ES-I3 (cell line): ENCODE data around the gene TLK2.
"Not testable (repeated sequence)": the region's sequence is repeated elsewhere in the genome, so short reads cannot be mapped to it uniquely, and the experiment has no call there.

Experiments
- H3K36me3 ChIP-seq: 2 replicates; pipeline ENCODE4 v1.6.1; 2013; ENCODE audit warnings: mild to moderate bottlenecking, low read length, control low read depth, moderate library complexity; ENCODE audit not compliant: insufficient read depth
- H3K4me1 ChIP-seq: 2 replicates; pipeline ENCODE4 v1.6.1; 2013; ENCODE audit warnings: mild to moderate bottlenecking, control low read depth, low read length; ENCODE audit not compliant: insufficient read depth
- H3K9ac ChIP-seq: 2 replicates; pipeline ENCODE4 v1.6.1; 2013; ENCODE audit warnings: low read depth, mild to moderate bottlenecking, low read length, moderate library complexity
- H3K9me3 ChIP-seq: 2 replicates; pipeline ENCODE4 v1.6.1; 2013; ENCODE audit warnings: mild to moderate bottlenecking, low read length, moderate library complexity; ENCODE audit not compliant: control insufficient read depth, insufficient read depth

TLK2 gene

DNA sequence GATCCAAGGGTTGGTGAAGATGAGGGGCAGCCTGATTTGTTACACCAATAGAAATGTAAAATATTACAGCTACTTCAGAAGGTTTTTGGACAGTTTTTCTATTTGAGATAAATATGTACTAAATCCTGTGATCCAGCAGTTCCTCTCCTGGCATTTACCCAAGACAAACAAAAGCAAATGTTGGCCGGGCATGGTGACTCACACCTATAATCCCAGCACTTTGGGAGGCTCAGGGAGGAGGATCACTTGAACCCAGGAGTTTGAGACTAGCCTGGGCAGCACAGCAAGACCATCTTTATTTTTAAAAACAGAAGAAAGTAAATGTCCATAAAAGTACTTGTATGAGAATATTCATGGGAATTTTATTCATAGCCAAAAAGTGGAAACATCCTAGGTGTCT lies 84.0 kb downstream of the TLK2 start:
- Histone ChIP-seq H3K9me3 (no peaks in the 10 kb centered on the region), H3K4me1 (no peaks in the 10 kb centered on the region; the same call in 1 of the 2 replicates), H3K9ac (no peak overlapping the region), H3K36me3 (peaks cover 17% of the 10 kb centered on the region)

DNA sequence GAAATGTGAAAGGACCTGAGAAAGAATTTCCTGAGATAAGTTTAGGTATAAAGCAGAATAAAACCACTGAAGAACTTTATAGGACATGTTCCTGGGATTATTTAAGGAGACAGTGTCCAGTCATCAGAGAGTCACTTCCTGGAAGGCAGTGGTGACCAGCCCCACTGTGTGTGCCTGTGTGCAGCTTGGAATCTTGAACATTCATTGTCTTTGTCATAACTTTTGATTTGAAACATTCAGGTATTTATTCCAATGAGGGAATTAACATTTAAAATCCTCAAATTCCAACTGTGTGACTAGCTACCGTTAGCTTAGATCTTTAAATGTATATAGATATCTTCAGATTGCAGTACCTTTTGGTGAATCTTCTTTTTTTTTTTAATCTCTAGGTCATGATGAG lies 87.2 kb downstream of the TLK2 start:
- Histone ChIP-seq H3K9me3 (no peaks in the 10 kb centered on the region), H3K9ac (no peak overlapping the region), H3K4me1 (no peaks in the 10 kb centered on the region), H3K36me3 (peaks cover 17% of the 10 kb centered on the region)

DNA sequence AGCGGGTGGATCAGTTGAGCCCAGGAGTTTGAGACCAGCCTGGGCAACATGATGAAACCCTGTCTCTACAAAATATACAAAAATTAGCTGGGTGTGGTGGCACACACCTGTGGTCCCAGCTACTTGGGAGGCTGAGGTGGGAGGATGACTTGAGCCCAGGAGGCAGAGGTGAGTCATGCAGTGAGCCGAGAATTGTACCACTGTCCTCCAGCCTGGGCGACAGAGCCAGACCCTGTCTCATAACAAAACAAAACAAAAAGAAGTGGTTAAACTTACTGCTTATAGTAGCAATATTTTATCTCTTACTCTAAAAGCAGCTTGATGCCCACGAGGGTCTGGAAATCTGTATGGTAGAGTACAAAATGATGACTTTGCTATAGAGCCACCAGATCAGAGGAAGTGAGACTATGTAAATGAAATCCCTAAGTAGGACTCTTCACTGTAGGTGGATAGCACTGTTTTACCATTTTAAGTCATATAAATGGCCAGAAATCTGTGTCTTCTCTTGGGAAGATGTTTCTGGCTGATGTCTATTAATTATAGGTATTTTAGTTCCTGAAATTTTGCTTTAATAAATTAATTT lies 88.5 kb downstream of the TLK2 start:
- Histone ChIP-seq H3K9ac (no peak overlapping the region), H3K36me3 (peaks cover 17% of the 10 kb centered on the region), H3K4me1 (no peaks in the 10 kb centered on the region), H3K9me3 (no peaks in the 10 kb centered on the region)

DNA sequence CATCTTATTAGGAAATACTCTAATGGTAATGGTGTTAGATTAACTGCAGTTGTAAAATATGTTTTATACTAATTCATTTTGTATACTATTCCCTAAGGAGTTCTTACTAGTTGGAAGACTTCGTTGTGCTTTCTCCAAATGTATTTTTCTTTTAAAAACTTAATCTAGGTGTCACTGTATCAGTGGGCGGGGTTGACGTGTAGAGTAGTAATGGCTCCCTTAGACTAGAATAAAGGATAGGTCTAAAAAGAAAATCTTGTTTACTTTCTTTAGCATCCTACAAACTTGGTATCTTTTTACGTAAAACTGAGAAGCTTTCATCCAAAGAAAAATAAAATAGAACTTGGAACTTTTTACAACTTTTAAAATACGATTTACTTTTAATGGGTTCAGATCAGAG lies 93.9 kb downstream of the TLK2 start:
- Histone ChIP-seq H3K4me1 (no peaks in the 10 kb centered on the region), H3K36me3 (peaks cover 3% of the 10 kb centered on the region; the same call in 1 of the 2 replicates), H3K9me3 (no peaks in the 10 kb centered on the region), H3K9ac (no peak overlapping the region)

DNA sequence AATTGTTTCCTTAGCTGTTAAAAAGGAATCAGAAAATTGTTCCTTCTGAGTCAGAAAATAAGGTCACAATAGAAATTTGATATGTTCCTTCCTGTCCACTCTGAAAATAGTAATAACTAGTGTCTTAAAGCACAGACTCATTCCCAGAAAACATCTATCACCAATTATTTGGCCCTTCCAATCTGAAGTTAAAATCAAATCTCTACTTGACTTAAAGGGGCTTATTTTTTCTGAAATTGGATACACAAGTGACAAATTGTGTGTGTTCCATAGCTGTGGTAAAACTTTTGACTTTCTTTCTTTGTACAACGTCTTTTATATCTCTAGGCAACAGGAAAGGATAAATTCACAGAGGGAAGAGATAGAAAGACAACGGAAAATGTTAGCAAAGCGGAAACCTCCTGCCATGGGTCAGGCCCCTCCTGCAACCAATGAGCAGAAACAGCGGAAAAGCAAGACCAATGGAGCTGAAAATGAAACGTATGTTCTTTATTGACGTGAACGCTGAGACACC lies 94.3 kb downstream of the TLK2 start:
- no peak overlapping the region for H3K9ac ChIP-seq
- no peaks in the 10 kb centered on the region for H3K4me1 ChIP-seq
- peaks cover 3% of the 10 kb centered on the region; the same call in 1 of the 2 replicates for H3K36me3 ChIP-seq
- H3K9me3 ChIP-seq = no peaks in the 10 kb centered on the region

DNA sequence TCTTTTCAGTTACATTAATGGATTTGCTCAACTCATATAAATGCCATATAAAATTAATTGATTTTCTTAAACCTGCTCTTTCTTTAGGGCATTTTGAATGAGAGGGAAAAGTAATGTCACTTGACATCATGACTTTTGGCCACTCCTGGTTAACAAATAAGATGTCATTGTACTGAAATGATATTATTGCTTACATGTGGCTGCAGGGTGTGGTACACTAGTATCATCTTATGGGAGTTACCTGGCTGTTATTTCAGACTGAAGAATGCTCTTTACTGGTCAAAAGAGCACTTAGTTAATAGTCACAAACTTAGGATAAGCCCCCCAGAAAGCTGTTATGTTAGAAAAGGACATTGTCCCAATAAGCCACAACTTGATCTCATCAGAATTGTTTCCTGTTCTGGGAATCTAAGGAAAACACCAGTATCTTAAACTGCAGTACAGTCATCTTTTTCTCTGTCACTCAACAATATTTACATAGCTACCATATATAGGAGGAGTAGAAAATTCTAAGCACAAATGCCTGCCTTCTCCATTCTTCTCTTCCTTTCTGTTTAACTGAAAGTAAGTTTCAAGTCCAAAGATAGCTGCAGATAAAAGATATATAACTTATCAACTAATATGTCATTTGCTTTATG lies 95.0 kb downstream of the TLK2 start:
- Histone ChIP-seq H3K9me3 (no peaks in the 10 kb centered on the region), H3K9ac (no peak overlapping the region), H3K4me1 (peaks cover 5% of the 10 kb centered on the region; the same call in 1 of the 2 replicates), H3K36me3 (peaks cover 3% of the 10 kb centered on the region; the same call in 1 of the 2 replicates)

DNA sequence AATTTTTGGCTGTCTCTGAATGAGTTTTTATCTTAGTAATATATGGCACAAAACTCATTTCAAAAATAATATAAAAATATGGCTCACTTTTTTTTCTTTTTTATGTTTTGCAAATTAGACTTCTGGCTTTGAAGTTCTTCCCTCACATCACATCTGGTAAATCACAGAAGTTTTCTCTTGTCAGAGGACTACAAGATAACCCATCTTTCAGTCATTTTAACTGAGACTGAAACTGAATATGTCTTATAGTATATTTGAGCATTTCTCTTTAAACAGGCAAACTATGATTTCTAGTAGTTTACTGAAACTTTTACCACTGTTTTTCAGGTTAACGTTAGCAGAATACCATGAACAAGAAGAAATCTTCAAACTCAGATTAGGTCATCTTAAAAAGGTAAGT lies 97.8 kb downstream of the TLK2 start:
- Histone ChIP-seq H3K9me3 (no peaks in the 10 kb centered on the region), H3K4me1 (peaks cover 5% of the 10 kb centered on the region; the same call in 1 of the 2 replicates), H3K36me3 (peaks cover 3% of the 10 kb centered on the region; the same call in 1 of the 2 replicates), H3K9ac (no peak overlapping the region)

DNA sequence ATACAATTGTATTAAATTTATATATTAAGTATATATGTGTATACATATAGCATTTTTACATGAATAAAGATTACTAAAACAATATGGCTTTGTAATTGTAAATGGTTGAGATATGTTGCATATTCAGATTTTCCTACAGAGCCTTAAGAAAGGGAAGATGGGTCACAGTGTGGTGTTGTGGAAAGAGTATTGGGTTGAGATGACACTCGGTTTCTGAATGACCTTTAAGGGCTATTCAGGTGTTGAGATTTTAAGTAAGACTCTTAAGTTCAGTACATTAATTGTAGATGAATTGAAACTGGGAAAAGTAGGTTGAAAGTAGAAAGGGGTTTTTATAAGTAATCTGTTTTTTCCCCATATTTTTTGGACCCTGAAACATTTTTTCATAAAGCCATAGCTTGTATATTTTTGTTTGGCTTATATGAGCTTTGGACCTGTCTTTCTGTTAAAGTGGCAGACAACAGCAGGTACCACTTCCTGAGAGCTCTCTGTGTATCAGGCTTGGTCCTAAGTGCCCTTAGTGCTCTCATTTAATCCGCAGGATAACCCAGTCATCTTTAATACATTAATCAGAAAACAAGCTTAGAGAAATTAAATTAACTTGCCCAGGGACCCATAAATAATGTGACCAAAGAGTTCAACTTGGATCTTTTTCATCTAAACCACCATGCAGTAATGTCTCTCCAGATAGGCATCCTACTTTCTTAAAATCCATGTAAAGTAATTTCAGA lies 100.3 kb downstream of the TLK2 start:
- Histone ChIP-seq H3K4me1 (peaks cover 5% of the 10 kb centered on the region; the same call in 1 of the 2 replicates), H3K9ac (no peak overlapping the region), H3K36me3 (peaks cover 8% of the 10 kb centered on the region; the same call in 1 of the 2 replicates), H3K9me3 (no peaks in the 10 kb centered on the region)

DNA sequence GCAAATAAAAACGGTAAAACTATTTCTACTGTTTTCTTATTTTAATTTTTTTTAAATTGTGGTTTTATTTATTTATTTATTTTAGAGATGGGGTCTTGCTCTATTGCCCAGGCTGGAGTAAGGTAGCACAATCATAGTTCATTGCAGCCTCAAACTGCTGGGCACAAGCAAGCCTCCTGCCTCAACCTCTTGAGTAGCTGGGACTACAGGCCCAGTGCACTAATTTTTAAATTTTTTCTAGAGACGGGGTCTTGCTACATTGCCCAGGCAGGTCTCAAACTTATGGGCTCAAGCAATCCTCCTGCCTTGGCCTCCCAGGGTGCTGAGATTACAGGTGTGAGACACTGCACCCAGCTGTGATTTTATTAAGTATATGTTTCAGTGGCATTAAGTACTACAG lies 102.3 kb downstream of the TLK2 start:
- Histone ChIP-seq H3K9me3 (no peaks in the 10 kb centered on the region), H3K9ac (no peak overlapping the region), H3K4me1 (peaks cover 5% of the 10 kb centered on the region; the same call in 1 of the 2 replicates), H3K36me3 (peaks cover 10% of the 10 kb centered on the region)

DNA sequence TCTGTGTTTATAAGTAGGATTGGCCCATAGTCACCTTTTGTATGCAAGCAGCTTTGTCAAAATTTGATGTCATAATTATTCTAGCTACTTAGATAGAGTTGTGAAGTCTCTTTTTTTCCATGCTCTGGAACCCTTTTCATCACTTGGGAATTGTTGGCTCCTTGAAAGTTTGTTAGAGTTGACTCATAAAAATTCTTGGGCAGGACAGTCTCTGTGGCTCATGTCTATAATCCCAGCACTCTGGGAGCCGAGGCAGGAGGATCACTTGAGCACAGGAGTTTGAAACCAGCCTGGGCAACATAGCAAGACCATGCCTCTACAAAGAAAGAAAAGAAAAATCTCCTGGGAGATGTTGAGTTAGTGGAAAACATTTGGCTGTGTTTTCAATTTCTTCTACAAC lies 103.1 kb downstream of the TLK2 start:
- H3K36me3 ChIP-seq = peaks cover 10% of the 10 kb centered on the region

DNA sequence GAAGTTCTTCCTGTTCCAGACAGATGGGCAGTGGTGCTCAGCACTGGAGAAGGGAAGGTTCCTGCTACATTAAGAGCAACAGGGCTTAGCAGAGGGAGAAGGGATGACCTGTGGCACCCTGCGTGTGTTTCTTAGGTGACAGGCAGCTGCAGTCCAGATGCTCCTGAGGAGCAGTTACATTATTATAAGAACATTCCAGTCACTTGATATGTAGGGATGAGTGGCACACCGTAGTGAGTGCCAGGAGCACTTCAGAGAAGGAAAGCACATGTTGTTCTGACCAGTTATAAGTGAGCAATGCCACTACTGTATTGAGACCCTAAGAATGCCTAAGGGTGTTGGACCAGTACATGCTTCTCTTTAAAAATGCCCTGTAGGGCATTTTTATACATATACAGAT lies 108.9 kb downstream of the TLK2 start:
- no peaks in the 10 kb centered on the region for H3K4me1 ChIP-seq
- H3K36me3 ChIP-seq = peaks cover 14% of the 10 kb centered on the region; the same call in 1 of the 2 replicates
- H3K9ac ChIP-seq = no peak overlapping the region
- no peaks in the 10 kb centered on the region for H3K9me3 ChIP-seq

More for the DNA sequence above, 103.1 kb downstream of the TLK2 start:
- Histone ChIP-seq H3K9me3 (no peaks in the 10 kb centered on the region), H3K4me1 (peaks cover 5% of the 10 kb centered on the region; the same call in 1 of the 2 replicates), H3K9ac (no peak overlapping the region)

DNA sequence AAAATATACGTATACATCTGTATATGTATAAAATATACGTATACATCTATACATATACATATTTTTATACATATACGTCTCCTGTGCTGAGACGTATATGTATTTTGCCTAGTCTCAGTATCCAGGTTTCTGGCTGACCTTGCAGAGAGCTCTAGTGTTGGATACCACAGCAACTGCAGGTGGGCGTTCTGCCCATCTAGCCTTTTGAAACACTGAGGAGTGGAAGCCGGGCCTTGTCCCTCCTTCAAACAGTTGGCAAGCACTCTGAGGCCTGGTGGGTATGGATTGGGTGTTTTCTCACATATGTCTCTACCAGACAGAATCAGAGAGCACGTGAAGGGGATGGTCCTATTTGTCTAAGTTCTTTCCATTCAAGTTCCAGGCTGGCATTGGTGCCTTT lies 109.5 kb downstream of the TLK2 start:
- H3K36me3 ChIP-seq = peaks cover 14% of the 10 kb centered on the region; the same call in 1 of the 2 replicates
- no peak overlapping the region for H3K9ac ChIP-seq
- H3K4me1 ChIP-seq = no peaks in the 10 kb centered on the region
- H3K9me3 ChIP-seq = no peaks in the 10 kb centered on the region

DNA sequence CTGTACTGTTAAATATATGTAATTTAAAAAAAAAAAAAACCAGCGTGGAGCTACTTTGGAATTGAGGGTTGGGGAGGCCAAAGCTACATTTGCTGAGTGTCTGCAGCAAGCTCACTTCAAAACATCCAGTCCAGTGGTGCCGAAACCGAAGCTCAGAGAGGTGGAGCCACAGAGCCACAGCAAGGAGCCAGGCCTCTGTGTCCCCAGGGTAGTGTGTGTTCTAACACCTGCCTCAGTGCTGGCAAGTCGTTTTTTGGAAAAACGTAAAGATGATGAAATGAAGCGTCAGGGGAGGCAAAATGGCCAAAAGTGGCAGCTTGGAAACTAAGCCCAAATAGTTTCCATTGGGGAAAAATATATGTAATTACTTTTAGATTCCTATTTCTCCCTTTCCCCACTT lies 112.7 kb downstream of the TLK2 start:
- Histone ChIP-seq H3K36me3 (peaks cover 14% of the 10 kb centered on the region), H3K4me1 (no peaks in the 10 kb centered on the region), H3K9ac (no peak overlapping the region), H3K9me3 (no peaks in the 10 kb centered on the region)

DNA sequence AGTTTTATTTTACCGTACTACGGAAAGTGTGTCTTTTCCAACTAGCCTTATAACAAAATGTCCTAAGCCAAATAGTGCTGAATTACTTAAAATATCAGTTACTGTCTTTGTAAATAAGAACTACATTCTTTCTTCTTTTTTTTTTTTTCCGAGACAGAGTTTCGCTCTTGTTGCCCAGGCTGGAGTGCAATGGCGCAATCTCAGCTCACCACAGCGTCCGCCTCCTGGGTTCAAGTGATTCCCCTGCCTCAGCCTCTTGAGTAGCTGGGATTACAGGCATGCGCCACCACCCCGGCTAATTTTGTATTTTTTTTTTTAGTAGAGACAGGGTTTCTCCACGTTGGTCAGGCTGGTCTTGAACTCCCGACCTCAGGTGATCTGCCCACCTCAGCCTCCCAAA lies 113.2 kb downstream of the TLK2 start:
- H3K4me1 ChIP-seq, H3K9ac ChIP-seq, H3K9me3 ChIP-seq: not testable (repeated sequence)
- peaks cover 19% of the 10 kb centered on the region for H3K36me3 ChIP-seq
